ENCODE measurements around the gene PCGF5.
"Not testable (repeated sequence)": the region's sequence is repeated elsewhere in the genome, so short reads cannot be mapped to it uniquely, and the experiment has no call there.

The PCGF5 gene

DNA sequence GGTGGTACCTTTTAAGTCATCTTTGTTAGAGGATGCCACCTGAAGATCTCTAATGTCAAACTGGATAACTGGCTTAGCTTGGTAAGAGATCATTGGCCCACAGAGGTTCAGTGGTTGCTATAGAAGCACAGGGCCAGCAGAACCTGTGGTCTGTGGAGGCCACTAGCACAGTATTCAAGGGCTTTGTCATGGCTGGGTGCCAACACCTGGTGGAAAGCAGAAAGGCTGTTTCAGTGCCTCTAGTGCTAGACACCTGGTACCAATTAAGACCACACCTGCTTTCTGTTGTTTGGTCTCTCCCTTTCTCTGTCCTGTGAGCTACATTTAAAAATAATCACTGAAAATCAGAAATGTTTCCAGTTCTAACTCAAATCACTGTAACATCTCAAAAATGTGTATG lies 10.0 kb upstream of the PCGF5 start:
- DNase-seq = no peak

- no peak for DNase-seq
These were observed 8.8 kb upstream of the PCGF5 start for GRCh38 chr10:91211675-91212074.

GRCh38 chr10:91214911-91215310 lies 5.6 kb upstream of the PCGF5 start:
- DNase-seq = no peak

- no peak for DNase-seq
These were observed 5.1 kb upstream of the PCGF5 start for GRCh38 chr10:91215384-91215783.

DNA sequence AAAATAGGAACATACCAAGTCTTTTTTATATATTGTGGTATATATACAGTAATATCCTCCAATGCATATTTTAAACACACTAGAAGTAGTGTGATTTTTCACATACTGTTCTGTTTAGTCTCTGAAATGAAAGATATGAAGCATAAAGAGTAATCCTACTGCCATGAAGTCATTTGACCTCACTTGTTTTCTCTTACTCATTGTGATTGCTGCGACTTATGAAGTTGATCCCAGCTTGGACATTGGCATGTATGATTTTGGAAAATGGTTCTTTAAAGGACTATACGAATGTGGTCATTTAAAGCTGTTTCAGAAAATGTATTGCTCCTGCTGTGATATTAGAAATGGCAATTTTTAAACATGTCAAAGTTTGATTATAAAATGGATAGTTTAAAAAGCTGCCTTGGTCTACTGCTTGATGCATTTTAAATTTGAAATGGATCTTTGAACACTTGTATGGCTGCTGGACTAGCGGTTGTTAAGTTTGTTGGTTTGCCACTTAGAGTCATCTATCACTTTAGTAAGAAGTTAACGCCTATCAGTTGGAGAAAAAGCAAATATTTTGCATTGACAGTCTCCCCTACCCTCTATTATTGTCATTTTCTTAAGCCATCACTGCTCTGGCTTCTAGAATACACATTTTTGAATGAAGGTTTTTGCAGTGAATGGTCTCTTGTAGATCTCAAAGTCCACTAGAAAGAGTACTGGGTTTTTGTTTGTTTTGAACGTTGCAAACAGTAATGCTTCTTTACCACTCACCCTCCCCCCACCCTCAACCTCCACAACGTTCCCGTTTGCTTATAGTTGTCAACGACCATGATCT lies 881 bp upstream of the PCGF5 start:
- DNase-seq = no peak

GRCh38 chr10:91220954-91221675 lies 652 bp downstream of the PCGF5 start:
- DNase-seq = no peak

- DNase-seq = no peak
These were observed 5.6 kb downstream of the PCGF5 start for GRCh38 chr10:91226093-91226492.

DNA sequence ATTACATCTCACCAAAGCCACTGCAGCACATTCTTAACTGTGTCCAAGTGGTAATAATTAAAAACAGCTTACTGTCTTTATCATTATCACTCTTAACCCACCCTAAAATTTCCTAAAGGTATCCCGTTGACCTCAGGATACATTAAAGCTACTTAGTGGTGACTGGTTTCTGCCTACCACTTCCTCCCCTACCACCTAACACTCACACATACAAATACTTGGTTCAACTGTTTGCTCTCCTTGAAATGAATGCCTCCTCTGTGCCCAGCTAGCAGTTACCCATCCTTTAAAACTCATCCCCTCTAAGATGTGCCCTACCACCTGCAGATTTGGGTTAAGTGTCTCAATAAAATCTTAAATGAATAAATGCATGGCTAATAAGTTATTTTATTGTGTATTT lies 7.1 kb downstream of the PCGF5 start:
- no peak for DNase-seq

DNA sequence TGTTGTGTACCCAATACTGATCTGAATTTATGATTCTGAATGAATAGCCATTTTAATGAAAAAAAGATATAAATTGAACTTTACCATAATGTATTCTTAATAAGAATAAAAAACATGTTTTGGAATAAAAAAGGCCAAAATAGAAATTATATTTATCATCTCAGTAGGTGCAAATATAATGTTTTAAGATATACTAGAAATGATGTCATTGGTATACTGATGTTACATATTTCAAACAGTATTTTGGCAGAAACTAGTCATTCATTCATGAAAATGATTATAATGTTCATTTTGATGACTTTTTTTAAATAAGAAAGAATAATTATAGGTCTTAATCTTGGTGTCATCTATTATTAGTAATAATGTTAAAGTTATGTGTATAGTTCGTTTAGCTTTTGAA lies 9.2 kb downstream of the PCGF5 start:
- no peak for DNase-seq

DNA sequence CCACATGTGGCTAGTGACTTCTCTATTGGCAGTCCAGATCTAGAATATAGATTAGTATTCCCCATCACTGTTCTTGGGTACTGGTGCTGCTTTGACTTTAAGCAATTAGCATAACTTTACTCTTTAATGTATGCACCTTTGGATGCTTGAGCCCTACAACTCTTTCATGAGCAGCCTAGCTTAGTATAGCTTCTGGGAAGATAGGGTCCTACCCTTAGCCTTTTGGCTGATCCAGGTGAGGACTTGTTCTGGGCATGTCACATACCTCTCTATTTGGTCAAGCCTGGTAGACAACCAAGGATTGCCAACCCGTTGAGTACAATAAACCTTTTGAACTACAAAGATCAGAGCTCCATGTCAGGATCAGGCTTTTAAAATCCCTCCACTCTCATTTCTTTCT lies 17.7 kb downstream of the PCGF5 start:
- DNase-seq = no peak

- DNase-seq = no peak
These were observed 19.3 kb downstream of the PCGF5 start for GRCh38 chr10:91239789-91240188.

GRCh38 chr10:91242940-91243339 lies 22.5 kb downstream of the PCGF5 start:
- DNase-seq = no peak

DNA sequence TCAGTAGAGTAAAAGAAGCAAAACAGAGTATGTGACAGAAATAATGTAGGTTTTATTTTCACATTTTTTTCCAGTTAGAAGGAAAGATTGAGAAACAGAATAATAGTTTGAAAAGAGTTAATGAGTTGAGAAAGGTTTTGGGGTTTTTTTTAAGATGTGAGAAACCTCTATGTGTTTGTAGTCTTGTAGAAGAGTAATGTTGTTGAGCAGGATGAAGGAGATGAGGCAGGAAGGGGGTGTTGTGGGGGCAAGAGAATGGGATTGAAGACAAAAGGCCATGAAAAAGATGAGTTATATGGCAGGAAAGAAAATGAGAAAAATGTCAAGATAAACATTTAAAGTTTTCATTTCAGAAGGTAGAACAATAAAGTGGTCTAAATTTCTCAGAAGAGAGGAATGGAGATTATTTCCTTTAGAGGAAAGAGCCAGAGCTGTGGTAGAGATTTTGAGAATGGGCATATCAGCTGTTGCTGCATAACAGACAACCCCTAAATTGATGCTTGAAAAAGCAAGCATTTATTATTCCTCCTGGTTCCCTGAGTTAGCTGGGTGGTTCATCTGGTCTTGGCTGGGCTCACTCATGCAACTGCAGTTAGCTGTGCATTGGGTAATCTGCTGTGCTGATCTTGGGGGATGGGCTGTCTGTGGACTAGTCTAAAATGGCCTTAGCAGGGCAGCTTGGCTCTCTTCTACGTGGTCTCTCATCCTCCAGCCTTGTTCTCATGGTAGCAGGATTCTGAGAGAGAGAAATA lies 27.1 kb downstream of the PCGF5 start:
- no peak for DNase-seq

- DNase-seq = no peak
These were observed 29.2 kb downstream of the PCGF5 start for GRCh38 chr10:91249700-91250099.

DNA sequence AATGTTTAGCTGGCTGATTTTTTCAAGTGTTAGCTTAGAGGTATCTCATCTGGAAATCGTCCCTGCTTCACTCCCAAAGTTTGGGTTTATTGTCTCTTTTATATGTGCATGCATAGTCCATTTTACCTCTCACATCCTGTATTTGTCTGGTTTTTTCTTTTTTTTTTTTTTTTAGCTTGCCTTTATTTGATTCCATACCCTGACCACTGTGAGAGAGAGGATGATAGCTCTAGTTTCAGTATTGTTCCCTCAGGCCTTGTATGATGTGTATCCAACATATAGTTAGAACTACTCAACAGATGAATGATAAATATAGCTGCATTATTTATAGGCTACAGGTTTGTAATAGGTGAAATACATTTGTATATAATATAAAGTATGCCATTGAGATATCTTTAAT lies 29.9 kb downstream of the PCGF5 start:
- no peak for DNase-seq

GRCh38 chr10:91251430-91252056 lies 31.1 kb downstream of the PCGF5 start:
- DNase-seq = peak; percentile 46

GRCh38 chr10:91253300-91253699 lies 32.8 kb downstream of the PCGF5 start:
- DNase-seq = no peak

GRCh38 chr10:91257310-91257709 lies 36.8 kb downstream of the PCGF5 start:
- DNase-seq = no peak

DNA sequence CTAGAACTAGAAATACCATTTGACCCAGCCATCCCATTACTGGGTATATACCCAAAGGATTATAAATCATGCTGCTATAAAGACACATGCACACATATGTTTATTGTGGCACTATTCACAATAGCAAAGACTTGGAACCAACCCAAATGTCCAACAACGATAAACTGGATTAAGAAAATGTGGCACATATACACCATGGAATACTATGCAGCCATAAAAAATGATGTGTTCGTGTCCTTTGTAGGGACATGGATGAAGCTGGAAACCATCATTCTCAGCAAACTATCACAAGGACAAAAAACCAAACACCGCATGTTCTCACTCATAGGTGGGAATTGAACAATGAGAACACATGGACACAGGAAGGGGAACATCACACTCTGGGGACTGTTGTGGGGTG lies 40.0 kb downstream of the PCGF5 start:
- not testable (repeated sequence) for DNase-seq

GRCh38 chr10:91271886-91272285 lies 51.4 kb downstream of the PCGF5 start:
- DNase-seq = no peak

DNA sequence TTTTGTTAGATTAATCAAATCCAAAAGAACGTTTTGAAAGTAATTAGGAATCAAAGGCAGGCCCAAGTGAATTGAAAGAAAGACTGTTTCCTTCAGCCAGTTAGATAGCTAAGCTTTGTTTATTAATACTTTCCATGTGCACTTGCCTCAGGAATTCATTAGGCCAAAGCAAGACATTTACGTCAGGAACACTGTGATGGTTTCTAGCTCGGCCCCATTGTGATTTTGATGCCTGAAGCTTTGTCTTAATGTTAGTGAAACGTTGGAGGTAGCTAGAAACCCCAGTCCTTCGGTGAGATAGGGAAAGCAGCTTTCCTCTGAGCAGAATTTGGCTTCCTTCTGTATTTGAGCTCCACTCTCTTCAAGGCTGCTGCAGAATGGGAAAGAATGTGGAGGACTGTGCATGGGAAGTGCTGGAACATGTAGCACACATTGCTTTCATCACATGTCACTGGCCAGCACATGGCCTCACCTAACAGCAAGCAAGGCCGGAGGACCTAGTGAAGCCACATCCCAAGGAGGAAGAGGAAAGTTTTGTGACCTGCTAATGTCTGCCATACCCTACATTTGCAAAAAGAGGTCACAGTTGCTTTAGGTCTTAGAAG lies 64.1 kb downstream of the PCGF5 start:
- no peak for DNase-seq

- no peak for DNase-seq
These were observed 66.1 kb downstream of the PCGF5 start for GRCh38 chr10:91286572-91286971.

DNA sequence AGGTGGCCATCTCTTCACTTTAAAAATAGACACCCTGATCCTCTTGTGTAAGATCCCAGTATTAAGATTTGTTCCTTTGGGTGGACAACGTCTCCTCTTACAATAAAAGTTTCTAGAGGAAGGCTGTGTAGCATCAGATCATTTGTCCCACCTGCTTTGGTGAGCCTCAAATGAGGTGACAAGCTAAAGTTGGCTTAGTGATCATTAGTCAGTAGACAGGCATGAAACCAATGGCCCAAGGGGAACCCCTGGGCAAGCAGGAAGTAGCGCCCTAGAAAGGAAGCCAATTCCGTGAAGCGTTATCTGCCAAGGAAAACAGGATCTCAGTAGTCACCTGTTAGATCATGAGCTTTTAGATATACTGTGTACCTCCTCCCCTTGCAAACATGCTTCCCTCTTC lies 66.8 kb downstream of the PCGF5 start:
- DNase-seq = no peak

All from left hindlimb (tissue), 1 donor.